Ishikawa (cell line): ENCODE results near the gene LST1.

Experiments
- EP300 ChIP-seq: IDR thresholded peaks from 2 replicates; pipeline ENCODE4 v1.6.1; 2012; ENCODE audit warnings: borderline replicate concordance
- FOXM1 ChIP-seq: IDR thresholded peaks from 2 replicates; pipeline ENCODE4 v1.6.1; 2012; ENCODE audit warnings: low read depth, borderline replicate concordance
- RAD21 ChIP-seq: IDR thresholded peaks from 2 replicates; pipeline ENCODE4 v1.6.1; 2012; ENCODE audit warnings: low read depth
- YY1 ChIP-seq: IDR thresholded peaks from 2 replicates; pipeline ENCODE4 v1.6.1; 2012; ENCODE audit warnings: low read depth
- TF ChIP-seq, protein P1 (sequence below): IDR thresholded peaks from 2 replicates; pipeline ENCODE4 v1.6.1; 2012

DNA sequence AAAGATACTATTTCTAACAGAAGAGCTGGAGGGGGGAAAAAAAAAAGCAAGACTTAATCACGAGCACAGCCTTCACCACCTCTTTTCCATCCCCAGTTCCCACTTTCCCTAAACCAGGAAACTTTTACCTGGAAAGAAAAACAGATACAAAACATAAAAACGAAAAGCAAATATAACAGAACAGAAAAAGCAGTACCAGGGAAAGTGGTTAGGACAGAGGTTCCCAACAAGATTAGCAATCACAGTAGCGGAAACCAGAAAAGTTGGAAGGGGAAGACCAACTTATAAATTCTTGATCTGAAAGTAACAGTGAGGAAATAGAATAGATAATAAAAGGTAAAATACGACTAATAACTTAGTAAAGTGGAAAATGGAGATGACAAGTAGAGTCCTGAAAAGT is 45.4 kb upstream of the LST1 start:
- TF ChIP-seq EP300 = no peak
- no peak for TF ChIP-seq FOXM1
- no peak for TF ChIP-seq RAD21
- TF ChIP-seq, protein P1, sequence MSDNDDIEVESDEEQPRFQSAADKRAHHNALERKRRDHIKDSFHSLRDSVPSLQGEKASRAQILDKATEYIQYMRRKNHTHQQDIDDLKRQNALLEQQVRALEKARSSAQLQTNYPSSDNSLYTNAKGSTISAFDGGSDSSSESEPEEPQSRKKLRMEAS = no peak
- no peak for TF ChIP-seq YY1
